Right lung (tissue), 10 donors: ENCODE results near the gene SLX1B. TPM values are rescaled to one million over a fixed set of nuclear protein-coding genes. Genes with fewer than 3 reads are reported as not detected.
"Not testable (repeated sequence)": the region's sequence is repeated elsewhere in the genome, so short reads cannot be mapped to it uniquely, and the experiment has no call there.

Source experiments
- DNase-seq, 2 donors: peaks; one replicate each; pipeline ENCODE4 v3.0.0-alpha.2; 2013
- long read RNA-seq, 8 donors: transcript quantifications; one replicate each; lab custom pipeline, GENCODE V29; 2026
- polyA plus RNA-seq, 5 donors: library from polyadenylated mRNA; unstranded; fragments of 120-200 nt; gene quantifications; one replicate each; pipeline versions ENCODE4 v1.2.1 to v1.2.3, GENCODE V29; 2013; ENCODE audit warnings: inconsistent platforms in 1 of 5, low replicate concordance in 1 of 5; ENCODE audit not compliant: insufficient read length in 5 of 5, insufficient read depth in 1 of 5

Gene SLX1B
- polyA plus RNA-seq = 10 to 100 TPM in 1 of 5 donors, 1 to 10 TPM in 4; 8.8 to 13.0 (median 9.2) TPM
- long read RNA-seq, donor 1, transcript SLX1B-201 (6 exons, 1,165 nt) = major isoform, 6 of 6 reads
- long read RNA-seq, donor 1, partial matches to known transcripts = 0 of 6 reads
- long read RNA-seq, donor 1, other reads (novel, unspliced or antisense) = 0 of 6 reads
- long read RNA-seq, donor 2, transcript SLX1B-201 (6 exons, 1,165 nt) = major isoform, 5 of 5 reads
- long read RNA-seq, donor 2, partial matches to known transcripts = 0 of 5 reads
- long read RNA-seq, donor 2, other reads (novel, unspliced or antisense) = 0 of 5 reads
- long read RNA-seq, donor 3, partial matches to known transcripts = 0 of 4 reads
- long read RNA-seq, donor 3, other reads (novel, unspliced or antisense) = 0 of 4 reads
- long read RNA-seq, donor 4, transcript SLX1B-201 (6 exons, 1,165 nt) = major isoform, 5 of 6 reads
- long read RNA-seq, donor 4, partial matches to known transcripts = 0 of 6 reads
- long read RNA-seq, donor 4, other reads (novel, unspliced or antisense) = 0 of 6 reads
- long read RNA-seq, donor 5, transcript SLX1B-201 (6 exons, 1,165 nt) = major isoform, 6 of 8 reads
- long read RNA-seq, donor 5, partial matches to known transcripts = 0 of 8 reads
- long read RNA-seq, donor 5, other reads (novel, unspliced or antisense) = 0 of 8 reads
- long read RNA-seq, donor 6, partial matches to known transcripts = 5 of 11 reads
- long read RNA-seq, donor 6, other reads (novel, unspliced or antisense) = 0 of 11 reads
- long read RNA-seq, donor 7, partial matches to known transcripts = 0 of 6 reads
- long read RNA-seq, donor 7, other reads (novel, unspliced or antisense) = 0 of 6 reads
- long read RNA-seq, donor 8, partial matches to known transcripts = 0 of 2 reads
- long read RNA-seq, donor 8, other reads (novel, unspliced or antisense) = 0 of 2 reads

GRCh38 chr16:29454269-29454668 is at the start of gene SLX1B, which contains the start of gene BOLA2:
TSS of gene SLX1B (plus strand) at chr16:29454533.
TSS of gene BOLA2 (minus strand) at chr16:29454351. CDS start at chr16:29454253, 98 bp downstream.
- DNase-seq = not testable (repeated sequence)

- DNase-seq = not testable (repeated sequence)
Observed at GRCh38 chr16:29405249-29405648, 49.1 kb upstream of the SLX1B start.

- DNase-seq = not testable (repeated sequence)
Observed at GRCh38 chr16:29423587-29423986, 30.7 kb upstream of the SLX1B start.

- DNase-seq = not testable (repeated sequence)
Observed at GRCh38 chr16:29425390-29425789, 28.9 kb upstream of the SLX1B start.

- not testable (repeated sequence) for DNase-seq
Observed at GRCh38 chr16:29453754-29454153, 579 bp upstream of the SLX1B start.

GRCh38 chr16:29454828-29455227 is 495 bp downstream of the SLX1B start:
- not testable (repeated sequence) for DNase-seq

- not testable (repeated sequence) for DNase-seq
Observed at GRCh38 chr16:29457660-29458059, 3.3 kb downstream of the SLX1B start.

GRCh38 chr16:29459706-29460646 is 5.6 kb downstream of the SLX1B start, which contains the start of gene SULT1A4:
TSS of gene SULT1A4 (plus strand) at chr16:29459913. CDS start at chr16:29461386, 1,473 bp downstream.
- DNase-seq = not testable (repeated sequence)

- DNase-seq = not testable (repeated sequence)
Observed at GRCh38 chr16:29460647-29461030, 6.3 kb downstream of the SLX1B start.

GRCh38 chr16:29465985-29466824 is 11.9 kb downstream of the SLX1B start:
- not testable (repeated sequence) for DNase-seq

GRCh38 chr16:29466904-29467303 is 12.6 kb downstream of the SLX1B start:
- not testable (repeated sequence) for DNase-seq

GRCh38 chr16:29467654-29468366 is 13.5 kb downstream of the SLX1B start:
- DNase-seq = not testable (repeated sequence)

GRCh38 chr16:29469660-29470059 is 15.3 kb downstream of the SLX1B start:
- not testable (repeated sequence) for DNase-seq

- DNase-seq = not testable (repeated sequence)
Observed at GRCh38 chr16:29472065-29472464, 17.7 kb downstream of the SLX1B start.

GRCh38 chr16:29482276-29482675 is 27.9 kb downstream of the SLX1B start:
- DNase-seq = not testable (repeated sequence)

- DNase-seq = not testable (repeated sequence)
Observed at GRCh38 chr16:29506308-29506707, 52.0 kb downstream of the SLX1B start, which contains the start of gene NPIPB12. TSS of gene NPIPB12 (minus strand) at chr16:29506408.
